Cardiac muscle cell (in vitro differentiated cells and primary cell): ENCODE data around the gene GLYATL1B. TPM values are rescaled to one million over a fixed set of nuclear protein-coding genes. Genes with fewer than 3 reads are reported as not detected.
"Not testable (repeated sequence)": the region's sequence is repeated elsewhere in the genome, so short reads cannot be mapped to it uniquely, and the experiment has no call there.

Source experiments
- DNase-seq, 2 donors: peaks; one replicate each; pipeline versions ENCODE4 v3.0.0 to v3.0.0-alpha.2; 2010 to 2017; ENCODE audit warnings: low read depth in 1 of 2, low spot score in 1 of 2
- H3K27ac ChIP-seq: fragments of 200-600 bp; sonication (generic); 2 replicates; pipeline ENCODE4 v1.5.1; 2016
- H3K27me3 ChIP-seq: fragments of 200-600 bp; sonication (generic); 2 replicates; pipeline ENCODE4 v1.6.0; 2016; ENCODE audit warnings: control low read depth
- H3K36me3 ChIP-seq: fragments of 200-600 bp; sonication (generic); 2 replicates; pipeline ENCODE4 v1.5.1; 2016; ENCODE audit warnings: control low read depth
- H3K4me1 ChIP-seq: fragments of 200-600 bp; sonication (generic); 2 replicates; pipeline ENCODE4 v1.8.1; 2017; ENCODE audit warnings: low read depth, mild to moderate bottlenecking, mixed run types
- H3K4me3 ChIP-seq: fragments of 200-600 bp; sonication (generic); 2 replicates; pipeline ENCODE4 v1.5.1; 2016; ENCODE audit warnings: mild to moderate bottlenecking
- H3K9me3 ChIP-seq: fragments of 200-600 bp; sonication (generic); 2 replicates; pipeline ENCODE4 v1.5.1; 2017; ENCODE audit warnings: low read depth, mild to moderate bottlenecking, control low read depth
- CTCF ChIP-seq: IDR thresholded peaks from 2 replicates; pipeline ENCODE4 v1.5.1; 2012; ENCODE audit warnings: low read depth, mild to moderate bottlenecking, low read length
- polyA plus RNA-seq: library from polyadenylated mRNA; unstranded; fragments of >200 nt; fragmentation: Nextera tagmentation; extraction: Ambion mirVana; gene quantifications from 2 replicates; pipeline ENCODE4 v1.2.1, GENCODE V29; 2016
- total RNA-seq: library from RNA; depleted of rRNA; stranded (reverse); fragments of >200 nt; gene quantifications from 2 replicates; pipeline ENCODE4 v1.2.3, GENCODE V29; 2016

GLYATL1B gene
- total and polyA plus RNA-seq, 2 experiments from 2014 or later, result not detected

GRCh38 chr11:59117774-59118173, 31.7 kb downstream of the GLYATL1B start:
- no peak for TF ChIP-seq CTCF
- no peak for DNase-seq
- H3K27me3 ChIP-seq, result no peaks in the 10 kb centered on the region

GRCh38 chr11:59119826-59120225, 33.7 kb downstream of the GLYATL1B start:
- no peak for DNase-seq
- H3K4me1 ChIP-seq, result no peaks in the 10 kb centered on the region
- no peak overlapping the region for H3K4me3 ChIP-seq
- no peaks in the 10 kb centered on the region for H3K27me3 ChIP-seq
- no peaks in the 10 kb centered on the region for H3K36me3 ChIP-seq
- no peak for TF ChIP-seq CTCF
- H3K27ac ChIP-seq, result no peak overlapping the region
- no peaks in the 10 kb centered on the region for H3K9me3 ChIP-seq

More at GRCh38 chr11:59117774-59118173, 31.7 kb downstream of the GLYATL1B start:
- Histone ChIP-seq H3K4me1 (no peaks in the 10 kb centered on the region), H3K36me3 (no peaks in the 10 kb centered on the region), H3K4me3 (no peak overlapping the region), H3K27ac (no peak overlapping the region), H3K9me3 (no peaks in the 10 kb centered on the region)

GRCh38 chr11:59135648-59136461, 49.7 kb downstream of the GLYATL1B start:
- no peak overlapping the region for H3K4me3 ChIP-seq
- no peak overlapping the region for H3K27ac ChIP-seq
- no peaks in the 10 kb centered on the region for H3K4me1 ChIP-seq
- H3K27me3 ChIP-seq, result peaks cover 5% of the 10 kb centered on the region
- DNase-seq, result peak; percentile 80 to 84
- TF ChIP-seq CTCF, result peak; percentile 100
- no peaks in the 10 kb centered on the region for H3K36me3 ChIP-seq
- H3K9me3 ChIP-seq, result no peaks in the 10 kb centered on the region

- not testable (repeated sequence) for H3K4me1 ChIP-seq, H3K4me3 ChIP-seq, H3K36me3 ChIP-seq, H3K9me3 ChIP-seq, DNase-seq, H3K27ac ChIP-seq
- H3K27me3 ChIP-seq, result peaks cover 12% of the 10 kb centered on the region
Observed at GRCh38 chr11:59136551-59136950, 50.4 kb downstream of the GLYATL1B start.

- Histone ChIP-seq H3K27ac (no peak overlapping the region), H3K4me3 (no peak overlapping the region), H3K9me3 (no peaks in the 10 kb centered on the region), H3K36me3 (no peaks in the 10 kb centered on the region), H3K4me1 (no peaks in the 10 kb centered on the region), H3K27me3 (peaks cover 18% of the 10 kb centered on the region)
- no peak for DNase-seq
- no peak for TF ChIP-seq CTCF
Observed at GRCh38 chr11:59137190-59137589, 51.1 kb downstream of the GLYATL1B start.

GRCh38 chr11:59138643-59139042, 52.5 kb downstream of the GLYATL1B start:
- H3K9me3 ChIP-seq, result no peaks in the 10 kb centered on the region
- peaks cover 33% of the 10 kb centered on the region for H3K27me3 ChIP-seq
- no peak for TF ChIP-seq CTCF
- no peaks in the 10 kb centered on the region for H3K36me3 ChIP-seq
- no peak overlapping the region for H3K27ac ChIP-seq
- no peaks in the 10 kb centered on the region for H3K4me1 ChIP-seq
- DNase-seq, result no peak
- no peak overlapping the region for H3K4me3 ChIP-seq
